HG02852 (cell line): ENCODE measurements around the gene LAMA2.

Experiments
- ATAC-seq: cut with Tn5 transposase; IDR thresholded peaks from one replicate; pipeline ENCODE4 v1.9.1; 2021; ENCODE audit warnings: mild to moderate bottlenecking, moderate library complexity; ENCODE audit not compliant: unreplicated experiment

LAMA2 gene

DNA sequence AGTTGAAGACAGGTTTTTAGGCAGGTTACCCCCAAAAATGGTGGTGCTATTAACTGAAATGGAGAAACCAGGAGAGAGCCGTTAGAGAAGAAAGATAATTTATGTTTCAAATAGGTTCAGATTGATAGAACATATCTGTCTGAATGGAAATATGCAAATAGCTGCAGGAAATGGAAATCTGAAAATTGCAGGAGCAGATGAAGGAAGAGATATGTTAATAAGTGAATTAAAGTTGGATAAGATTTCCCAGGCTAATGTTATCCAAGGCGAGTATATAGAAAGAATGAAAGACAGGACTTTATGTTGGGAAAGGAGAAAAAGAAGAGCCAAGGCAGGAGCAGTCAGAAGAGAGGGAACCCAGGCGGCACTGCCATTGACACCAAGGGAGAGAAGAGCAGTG is 461.4 kb downstream of the LAMA2 start:
- no peak for ATAC-seq

- no peak for ATAC-seq
These were observed 463.0 kb downstream of the LAMA2 start for GRCh38 chr6:129345890-129346289.

DNA sequence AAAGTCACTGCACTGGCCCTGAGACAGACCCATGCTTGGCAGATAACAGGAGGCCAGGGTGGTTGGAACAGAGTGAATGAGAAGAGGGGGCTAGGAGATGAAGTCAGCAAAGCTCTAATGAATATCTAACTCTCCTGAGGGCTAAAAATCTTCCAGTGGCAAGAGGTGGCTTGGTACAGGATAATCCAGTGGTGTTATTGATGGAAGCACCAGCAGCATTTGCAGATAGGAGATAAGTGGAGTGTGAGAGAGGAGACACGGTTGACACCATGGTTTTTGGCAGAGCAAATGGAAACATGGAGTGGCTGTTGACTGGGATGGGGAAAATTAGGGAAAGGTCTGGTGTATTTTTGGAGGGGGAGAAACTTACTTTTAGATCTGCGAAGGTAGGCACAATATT is 464.0 kb downstream of the LAMA2 start:
- no peak for ATAC-seq

DNA sequence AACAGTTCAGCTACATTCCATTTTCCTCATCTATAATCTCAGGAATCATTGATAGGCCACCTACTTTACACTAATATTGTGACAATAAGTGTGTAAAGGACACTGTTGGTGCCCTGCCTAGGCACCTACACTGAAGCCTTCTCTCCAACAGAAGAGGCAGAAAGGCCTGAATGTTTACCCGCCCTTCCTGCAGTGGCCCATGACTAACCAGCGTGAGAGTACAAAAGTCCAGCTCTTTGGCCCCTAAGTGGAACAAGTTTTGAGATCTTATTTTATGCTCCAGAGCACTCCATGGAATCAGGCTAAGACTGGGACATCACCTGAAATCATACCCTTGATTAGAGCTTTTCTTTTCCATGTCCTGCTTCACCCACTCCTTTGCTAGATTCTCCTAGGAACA is 467.3 kb downstream of the LAMA2 start:
- ATAC-seq = no peak

GRCh38 chr6:129351807-129352206 is 468.9 kb downstream of the LAMA2 start:
- no peak for ATAC-seq

GRCh38 chr6:129353067-129353466 is 470.1 kb downstream of the LAMA2 start:
- ATAC-seq = no peak

- ATAC-seq = no peak
These were observed 473.2 kb downstream of the LAMA2 start for GRCh38 chr6:129356129-129356528.

DNA sequence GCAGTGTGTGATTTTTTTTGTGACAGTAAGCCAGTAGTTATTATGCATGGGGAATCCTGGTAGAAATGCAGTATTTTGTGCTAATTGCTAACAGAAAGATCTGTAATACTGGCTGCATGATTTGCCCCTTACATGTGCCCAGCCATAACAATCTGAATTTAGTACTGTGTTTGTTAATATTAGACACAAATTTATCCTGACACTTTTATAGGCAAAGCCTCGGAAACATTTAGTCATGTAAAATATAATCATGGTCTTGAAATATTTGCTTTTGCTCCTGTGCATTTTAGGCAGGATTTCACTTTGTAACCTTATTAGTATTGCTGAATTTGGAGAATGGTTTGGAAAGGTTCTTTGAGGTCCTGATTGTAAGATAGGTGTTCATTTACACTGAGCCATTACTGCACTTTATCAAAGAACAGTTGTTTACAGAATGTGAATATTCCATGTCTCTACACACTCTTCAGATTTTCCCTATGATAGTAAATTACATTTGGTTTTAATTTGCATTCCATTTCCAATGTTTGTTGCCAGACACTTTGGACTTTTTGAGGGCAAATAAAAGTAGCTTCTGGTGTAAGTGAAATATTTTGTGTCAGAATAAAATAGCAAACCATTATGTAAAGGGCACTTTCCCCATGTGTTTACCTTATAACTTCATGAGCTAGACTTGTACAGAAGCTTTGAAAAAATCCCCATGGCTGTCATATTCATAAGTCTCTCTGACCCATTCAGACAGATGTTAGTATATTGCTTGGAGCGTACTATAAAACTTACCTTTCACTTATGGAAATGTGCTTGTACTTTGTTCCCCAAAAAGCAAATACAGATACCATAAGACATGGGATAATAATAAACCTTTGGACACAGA is 477.1 kb downstream of the LAMA2 start:
- no peak for ATAC-seq

DNA sequence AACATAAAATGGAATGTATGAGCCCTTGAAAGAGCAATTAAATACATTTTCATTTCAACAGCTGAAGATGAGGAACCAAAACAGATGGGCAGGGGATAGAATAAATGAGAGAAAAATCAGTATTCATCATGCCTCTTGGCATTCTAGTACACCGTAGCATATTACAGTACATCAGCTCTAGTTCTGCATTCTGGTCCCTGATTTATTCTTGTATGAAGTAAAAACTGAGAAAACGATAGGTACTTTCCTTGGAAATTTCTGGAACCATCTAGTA is 477.7 kb downstream of the LAMA2 start:
- no peak for ATAC-seq

- no peak for ATAC-seq
These were observed 481.1 kb downstream of the LAMA2 start for GRCh38 chr6:129364037-129364436.

DNA sequence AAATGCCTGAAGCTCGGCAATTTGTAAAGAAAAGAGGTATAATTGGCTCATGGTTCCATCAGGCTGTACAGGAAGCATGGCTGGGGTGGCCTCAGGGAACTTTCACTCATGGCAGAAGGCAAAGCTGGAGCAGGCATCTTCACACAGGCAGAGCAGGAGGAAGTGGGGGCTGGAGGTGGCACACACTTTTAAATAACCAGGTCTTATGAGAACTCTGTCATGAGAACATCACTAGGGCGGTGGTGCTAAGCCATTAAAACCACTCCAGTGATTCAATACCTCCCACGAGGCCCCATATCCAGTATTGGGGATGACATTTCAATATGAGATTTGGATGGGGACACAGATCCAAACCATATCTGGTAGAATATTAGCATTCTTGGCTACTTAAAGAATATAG is 481.8 kb downstream of the LAMA2 start:
- ATAC-seq = no peak

GRCh38 chr6:129368076-129368475 is 485.1 kb downstream of the LAMA2 start:
- no peak for ATAC-seq

DNA sequence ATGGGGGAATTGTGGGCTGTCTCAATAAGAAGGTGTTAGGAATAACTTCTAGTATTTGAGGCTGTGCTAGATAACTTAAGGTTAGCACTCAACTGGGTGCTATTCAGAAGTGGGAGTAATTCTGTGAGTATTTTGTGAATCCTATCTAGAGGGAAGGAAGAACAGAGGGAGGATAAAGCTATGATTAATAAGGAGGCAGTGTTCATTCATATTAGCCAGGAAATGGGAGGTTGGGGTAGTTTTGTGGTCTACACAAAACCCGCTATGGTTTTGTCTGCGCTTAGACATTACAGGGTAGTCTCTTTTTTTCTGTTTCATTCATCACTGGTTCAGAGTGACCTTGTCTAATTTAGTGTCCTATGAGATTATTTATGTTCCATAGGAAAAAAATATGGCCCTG is 486.0 kb downstream of the LAMA2 start:
- ATAC-seq = no peak

DNA sequence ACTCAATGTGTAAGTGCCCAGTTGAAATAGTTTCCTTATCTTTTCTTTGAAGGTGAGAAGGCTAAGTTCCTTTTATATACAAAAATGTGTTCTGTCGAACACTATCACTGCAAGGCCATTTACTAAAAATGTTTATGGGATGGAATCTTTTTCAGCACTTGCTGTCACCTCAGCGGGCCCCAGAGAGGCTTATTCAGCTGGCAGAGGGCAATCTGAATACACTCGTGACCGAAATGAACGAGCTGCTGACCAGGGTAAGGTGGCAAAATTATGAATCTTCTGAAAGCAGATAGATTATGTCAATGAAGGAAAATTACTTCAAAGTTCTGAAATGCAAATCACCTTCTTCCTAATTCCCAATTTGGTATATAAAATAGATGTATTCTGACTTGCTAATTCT is 486.8 kb downstream of the LAMA2 start:
- ATAC-seq = no peak

GRCh38 chr6:129370268-129370916 is 487.5 kb downstream of the LAMA2 start:
- peak; percentile 60 for ATAC-seq

DNA sequence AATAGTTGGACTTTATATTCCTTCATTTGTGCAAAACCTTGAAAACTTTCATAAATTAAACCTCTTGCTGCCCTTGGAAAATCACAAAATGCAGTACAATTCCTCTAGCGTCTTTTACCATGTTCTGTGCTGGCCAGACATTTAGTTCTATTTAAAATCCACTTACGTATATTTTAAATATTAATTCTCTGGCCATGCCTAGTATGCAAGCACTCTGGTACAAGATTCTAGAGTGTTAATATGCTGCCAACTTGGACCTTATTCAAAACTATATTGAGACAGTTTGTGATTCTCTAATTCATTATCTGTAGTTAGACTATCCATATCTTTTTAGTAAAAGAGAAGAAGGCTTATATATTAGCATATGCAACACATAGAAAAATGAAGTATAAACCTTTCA is 498.9 kb downstream of the LAMA2 start:
- no peak for ATAC-seq

GRCh38 chr6:129382916-129383315 is 500.0 kb downstream of the LAMA2 start:
- no peak for ATAC-seq

GRCh38 chr6:129385117-129385516 is 502.2 kb downstream of the LAMA2 start:
- ATAC-seq = no peak

- ATAC-seq = no peak
These were observed 508.0 kb downstream of the LAMA2 start for GRCh38 chr6:129390900-129391299.

DNA sequence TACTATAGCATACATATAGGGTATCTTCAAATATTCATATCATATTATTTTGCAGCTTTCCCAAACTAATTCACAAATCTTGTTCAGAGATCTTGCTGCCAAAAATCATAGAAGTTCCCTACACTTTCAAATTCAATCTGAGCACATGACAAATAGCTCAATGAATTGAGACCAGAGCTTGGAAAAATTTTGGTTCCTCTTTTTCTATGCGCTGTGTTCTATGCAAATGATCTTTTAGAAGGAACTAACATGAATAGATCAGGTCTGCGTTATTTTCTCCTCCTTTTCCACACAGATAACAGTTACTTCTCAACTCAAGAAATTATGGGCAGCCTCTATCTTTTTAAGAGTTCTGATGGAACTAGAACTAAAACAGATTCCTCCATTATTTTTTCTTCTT is 510.7 kb downstream of the LAMA2 start:
- peak; percentile 70 for ATAC-seq

DNA sequence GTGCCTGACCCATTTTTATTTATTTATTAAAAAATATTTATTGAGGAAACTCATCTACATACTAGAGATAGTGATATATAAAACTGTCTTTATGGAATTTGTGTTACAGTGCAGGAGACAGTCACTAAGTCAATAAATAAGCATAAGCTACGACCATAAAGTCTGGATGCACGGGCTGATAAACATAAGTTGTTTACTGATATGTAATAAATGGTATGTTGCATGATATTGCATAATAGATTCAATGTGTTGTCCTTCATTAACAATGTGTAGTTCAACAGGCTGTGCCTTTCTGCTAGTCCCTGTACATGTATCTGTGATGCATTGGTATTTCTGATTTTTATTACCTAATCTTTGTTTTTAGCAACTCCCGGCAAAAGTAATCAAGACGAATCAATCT is 515.8 kb downstream of the LAMA2 start:
- no peak for ATAC-seq

DNA sequence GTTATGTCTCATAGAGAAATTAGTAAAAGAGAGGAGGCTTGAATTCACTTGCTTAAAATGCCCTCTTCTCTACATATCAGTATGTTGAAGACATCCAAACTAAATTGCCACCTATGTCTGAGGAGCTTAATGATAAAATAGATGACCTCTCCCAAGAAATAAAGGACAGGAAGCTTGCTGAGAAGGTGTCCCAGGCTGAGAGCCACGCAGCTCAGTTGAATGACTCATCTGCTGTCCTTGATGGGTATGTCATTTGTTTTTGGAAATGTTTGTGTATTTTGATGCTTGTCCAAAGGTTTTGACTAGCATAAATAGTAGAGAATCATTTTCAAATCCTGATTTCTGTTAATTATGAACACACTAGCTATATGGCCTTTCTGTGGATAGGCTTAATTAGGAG is 519.3 kb downstream of the LAMA2 start:
- ATAC-seq = no peak

DNA sequence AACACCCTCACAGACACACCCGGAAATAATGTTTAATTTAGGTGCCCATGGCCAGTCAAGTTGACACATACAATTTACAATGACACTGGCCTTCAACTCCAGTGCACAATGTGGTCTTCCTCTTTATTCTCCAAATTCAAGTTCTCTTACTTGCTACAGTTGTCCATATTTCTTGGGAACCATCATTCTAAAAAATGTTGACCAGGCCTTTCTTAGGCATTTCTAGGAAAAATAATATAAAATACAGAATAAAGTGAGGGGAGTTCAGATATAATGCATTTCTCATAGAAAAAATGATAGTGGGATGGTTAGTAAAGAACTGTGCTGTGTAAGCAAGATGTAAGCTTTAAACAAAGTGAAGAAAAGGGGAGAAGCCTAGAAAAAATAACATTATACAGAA is 528.2 kb downstream of the LAMA2 start:
- ATAC-seq = no peak
